PC-9 (cell line): ENCODE results near the gene PTOV1.

Experiments
- EZH2 ChIP-seq: fragments of 200-600 bp; sonication (generic); IDR thresholded peaks from 2 replicates; pipeline ENCODE4 v1.8.0; 2017; ENCODE audit warnings: antibody characterized with exemption, low read depth
- TF ChIP-seq, protein P1 (sequence below): fragments of 200-600 bp; sonication (generic); conservative IDR thresholded peaks from 2 replicates; pipeline ENCODE4 v1.6.1; 2017; ENCODE audit warnings: mixed run types, antibody characterized with exemption, mild to moderate bottlenecking, moderate library complexity

DNA sequence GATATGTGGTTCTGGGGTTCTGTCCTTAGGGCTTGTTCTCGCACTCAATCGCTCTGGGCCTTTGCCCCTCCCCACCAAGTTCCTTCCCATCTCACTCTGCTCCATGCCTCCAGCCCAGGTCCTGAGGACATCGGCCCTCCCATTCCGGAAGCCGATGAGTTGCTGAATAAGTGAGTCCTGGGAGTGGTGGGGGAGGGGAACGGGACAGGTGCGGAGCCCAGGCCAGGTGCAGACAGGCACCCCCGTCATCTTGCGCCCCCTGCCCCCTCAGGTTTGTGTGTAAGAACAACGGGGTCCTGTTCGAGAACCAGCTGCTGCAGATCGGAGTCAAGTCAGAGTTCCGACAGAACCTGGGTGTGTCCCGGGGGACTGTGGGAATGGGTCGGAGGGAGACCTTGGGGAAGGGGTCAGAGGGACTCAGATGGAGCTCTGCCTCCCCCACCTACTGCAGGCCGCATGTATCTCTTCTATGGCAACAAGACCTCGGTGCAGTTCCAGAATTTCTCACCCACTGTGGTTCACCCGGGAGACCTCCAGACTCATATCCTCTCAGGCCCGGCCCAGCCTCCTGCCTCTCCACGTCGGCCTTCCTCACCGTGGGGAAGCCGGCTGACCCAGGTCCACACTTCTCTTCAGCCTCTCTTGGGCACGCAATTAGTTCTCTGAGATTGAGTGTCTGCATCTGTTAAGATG, 48.0 kb upstream of the PTOV1 start:
- TF ChIP-seq, protein P1, sequence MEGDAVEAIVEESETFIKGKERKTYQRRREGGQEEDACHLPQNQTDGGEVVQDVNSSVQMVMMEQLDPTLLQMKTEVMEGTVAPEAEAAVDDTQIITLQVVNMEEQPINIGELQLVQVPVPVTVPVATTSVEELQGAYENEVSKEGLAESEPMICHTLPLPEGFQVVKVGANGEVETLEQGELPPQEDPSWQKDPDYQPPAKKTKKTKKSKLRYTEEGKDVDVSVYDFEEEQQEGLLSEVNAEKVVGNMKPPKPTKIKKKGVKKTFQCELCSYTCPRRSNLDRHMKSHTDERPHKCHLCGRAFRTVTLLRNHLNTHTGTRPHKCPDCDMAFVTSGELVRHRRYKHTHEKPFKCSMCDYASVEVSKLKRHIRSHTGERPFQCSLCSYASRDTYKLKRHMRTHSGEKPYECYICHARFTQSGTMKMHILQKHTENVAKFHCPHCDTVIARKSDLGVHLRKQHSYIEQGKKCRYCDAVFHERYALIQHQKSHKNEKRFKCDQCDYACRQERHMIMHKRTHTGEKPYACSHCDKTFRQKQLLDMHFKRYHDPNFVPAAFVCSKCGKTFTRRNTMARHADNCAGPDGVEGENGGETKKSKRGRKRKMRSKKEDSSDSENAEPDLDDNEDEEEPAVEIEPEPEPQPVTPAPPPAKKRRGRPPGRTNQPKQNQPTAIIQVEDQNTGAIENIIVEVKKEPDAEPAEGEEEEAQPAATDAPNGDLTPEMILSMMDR, result no peak
- no peak for TF ChIP-seq EZH2
